Esophagus muscularis mucosa (tissue), 3 donors: ENCODE data around the gene HBP1.
"Not testable (repeated sequence)": the region's sequence is repeated elsewhere in the genome, so short reads cannot be mapped to it uniquely, and the experiment has no call there.

Source experiments
- CTCF ChIP-seq, 3 experiments: fragments of 200-600 bp in 2 of 3; fragments of 450-650 bp in 1 of 3; sonication (generic) in 2 of 3; IDR thresholded peaks; one replicate each; pipeline ENCODE4 v1.5.1; 2017 to 2019; ENCODE audit warnings: antibody characterized with exemption in 3 of 3, mild to moderate bottlenecking in 2 of 3, moderate library complexity in 1 of 3
- POLR2A ChIP-seq: fragments of 450-650 bp; IDR thresholded peaks from one replicate; pipeline ENCODE4 v1.6.1; 2017; ENCODE audit warnings: antibody characterized with exemption, moderate library complexity, mild to moderate bottlenecking, low read depth
- POLR2AphosphoS5 ChIP-seq, 2 donors: sonication (generic); formaldehyde crosslinking; IDR thresholded peaks; one replicate each; pipeline ENCODE4 v1.6.1; 2017; ENCODE audit warnings: antibody characterized with exemption in 2 of 2

- not testable (repeated sequence) for TF ChIP-seq POLR2A; CTCF (IDR thresholded peaks at IDR 0.05); POLR2AphosphoS5 (IDR thresholded peaks at IDR 0.05)
Measured at GRCh38 chr7:107143875-107144274, 24.9 kb upstream of the HBP1 start.
